ENCODE results near the gene AMBP. TPM values are rescaled to one million over a fixed set of nuclear protein-coding genes. Genes with fewer than 3 reads are reported as not detected.

The AMBP gene
- total RNA-seq, 1 experiment from 2014 or later: not detected

DNA sequence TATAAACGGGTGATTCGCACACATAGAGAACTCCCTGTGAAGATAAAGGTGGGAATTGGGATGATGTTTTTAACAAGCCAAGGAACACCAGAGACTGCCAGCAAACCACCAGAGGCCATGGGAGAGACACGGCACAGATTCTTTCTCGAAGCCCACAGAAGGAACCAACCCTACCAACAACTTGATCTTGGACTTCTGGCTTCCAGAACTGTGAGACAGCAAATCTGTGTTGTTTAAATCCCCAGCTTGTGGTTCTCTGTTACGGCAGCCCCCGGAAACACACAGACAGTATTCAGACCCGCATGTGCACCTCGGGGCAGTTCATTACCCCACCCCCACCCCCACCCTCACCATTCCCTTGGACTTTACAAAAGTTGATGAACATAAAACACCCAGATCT lies 12.8 kb downstream of the AMBP start:
- intact Hi-C loops (cut with micrococcal nuclease; ENCODE audit: unreplicated experiment): no loop called here
- no peaks in the 10 kb centered on the region for H3K36me3 ChIP-seq (ENCODE audit: insufficient read depth, low read length, poor library complexity, severe bottlenecking)
- no peak for TF ChIP-seq EZH2 (IDR thresholded peaks at IDR 0.05; ENCODE audit: borderline replicate concordance, low read depth, low read length, poor library complexity, severe bottlenecking)
- TF ChIP-seq, protein P1, sequence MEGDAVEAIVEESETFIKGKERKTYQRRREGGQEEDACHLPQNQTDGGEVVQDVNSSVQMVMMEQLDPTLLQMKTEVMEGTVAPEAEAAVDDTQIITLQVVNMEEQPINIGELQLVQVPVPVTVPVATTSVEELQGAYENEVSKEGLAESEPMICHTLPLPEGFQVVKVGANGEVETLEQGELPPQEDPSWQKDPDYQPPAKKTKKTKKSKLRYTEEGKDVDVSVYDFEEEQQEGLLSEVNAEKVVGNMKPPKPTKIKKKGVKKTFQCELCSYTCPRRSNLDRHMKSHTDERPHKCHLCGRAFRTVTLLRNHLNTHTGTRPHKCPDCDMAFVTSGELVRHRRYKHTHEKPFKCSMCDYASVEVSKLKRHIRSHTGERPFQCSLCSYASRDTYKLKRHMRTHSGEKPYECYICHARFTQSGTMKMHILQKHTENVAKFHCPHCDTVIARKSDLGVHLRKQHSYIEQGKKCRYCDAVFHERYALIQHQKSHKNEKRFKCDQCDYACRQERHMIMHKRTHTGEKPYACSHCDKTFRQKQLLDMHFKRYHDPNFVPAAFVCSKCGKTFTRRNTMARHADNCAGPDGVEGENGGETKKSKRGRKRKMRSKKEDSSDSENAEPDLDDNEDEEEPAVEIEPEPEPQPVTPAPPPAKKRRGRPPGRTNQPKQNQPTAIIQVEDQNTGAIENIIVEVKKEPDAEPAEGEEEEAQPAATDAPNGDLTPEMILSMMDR (conservative IDR thresholded peaks at IDR 0.05; ENCODE audit: low read depth, low read length): no peak
- H3K27ac ChIP-seq (ENCODE audit: low read depth, low read length, poor library complexity, severe bottlenecking): no peak overlapping the region
- DNase-seq (ENCODE audit: low spot score): no peak
- no peaks in the 10 kb centered on the region for H3K4me1 ChIP-seq (ENCODE audit: insufficient read depth, low read length, poor library complexity, severe bottlenecking)
- ChIA-PET POLR2A (ENCODE audit: low non-redundant PET) (no interaction called here), CTCF (no interaction called here)
- no peaks in the 10 kb centered on the region for H3K27me3 ChIP-seq (replicated peaks; ENCODE audit: insufficient read depth, low read depth, low read length, poor library complexity)
- H3K9me3 ChIP-seq (ENCODE audit: low read depth, low read length, poor library complexity, severe bottlenecking): no peaks in the 10 kb centered on the region
- no TSS peak for BruUV-seq (replicated peaks)
- H3K4me3 ChIP-seq (ENCODE audit: low read depth, low read length, poor library complexity, severe bottlenecking): no peak overlapping the region

DNA sequence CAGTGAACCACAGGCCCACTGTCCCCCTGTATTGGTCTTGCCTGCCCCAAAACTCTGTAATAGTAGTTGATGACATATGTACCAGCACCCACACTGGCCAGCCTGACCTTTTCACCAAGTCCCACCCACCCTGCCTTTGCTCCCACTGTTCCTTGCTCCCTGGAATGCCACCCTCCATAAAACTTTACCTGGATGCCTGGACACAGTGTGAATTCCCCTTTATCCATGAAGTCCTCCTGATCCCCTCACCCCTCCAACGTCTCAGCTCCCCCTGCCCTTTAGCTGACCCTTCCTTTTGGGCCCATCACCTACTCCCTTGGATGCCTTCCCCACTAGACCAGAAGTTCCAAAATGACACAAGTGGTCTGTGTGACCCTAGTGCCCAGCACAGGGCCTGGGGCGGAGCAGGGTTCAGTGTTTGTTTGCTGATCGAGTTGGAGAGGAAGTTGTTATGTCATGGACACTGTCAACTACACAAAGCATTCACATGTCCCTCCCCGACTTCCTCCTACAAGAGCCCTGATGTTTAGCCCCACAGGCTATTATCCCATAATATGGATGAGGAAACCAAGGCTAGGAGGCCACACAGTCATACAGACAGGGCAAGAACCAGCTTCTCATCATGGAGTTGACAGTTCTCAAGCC lies 16.1 kb downstream of the AMBP start:
- H3K4me1 ChIP-seq (ENCODE audit: insufficient read depth, low read length, poor library complexity, severe bottlenecking): no peaks in the 10 kb centered on the region
- H3K4me3 ChIP-seq (ENCODE audit: low read depth, low read length, poor library complexity, severe bottlenecking): no peak overlapping the region
- H3K36me3 ChIP-seq (ENCODE audit: insufficient read depth, low read length, poor library complexity, severe bottlenecking): no peaks in the 10 kb centered on the region
- intact Hi-C loops (cut with micrococcal nuclease; ENCODE audit: unreplicated experiment): no loop called here
- no peak for DNase-seq (ENCODE audit: low spot score)
- no peaks in the 10 kb centered on the region for H3K27me3 ChIP-seq (replicated peaks; ENCODE audit: insufficient read depth, low read depth, low read length, poor library complexity)
- BruUV-seq (replicated peaks): no TSS peak
- POLR2A ChIA-PET (ENCODE audit: low non-redundant PET): no interaction called here
- no peaks in the 10 kb centered on the region for H3K9me3 ChIP-seq (ENCODE audit: low read depth, low read length, poor library complexity, severe bottlenecking)
- H3K27ac ChIP-seq (ENCODE audit: low read depth, low read length, poor library complexity, severe bottlenecking): no peak overlapping the region
- TF ChIP-seq, protein P1 (conservative IDR thresholded peaks at IDR 0.05; ENCODE audit: low read depth, low read length): no peak
- TF ChIP-seq EZH2 (IDR thresholded peaks at IDR 0.05; ENCODE audit: borderline replicate concordance, low read depth, low read length, poor library complexity, severe bottlenecking): no peak
- CTCF ChIA-PET: no interaction called here

DNA sequence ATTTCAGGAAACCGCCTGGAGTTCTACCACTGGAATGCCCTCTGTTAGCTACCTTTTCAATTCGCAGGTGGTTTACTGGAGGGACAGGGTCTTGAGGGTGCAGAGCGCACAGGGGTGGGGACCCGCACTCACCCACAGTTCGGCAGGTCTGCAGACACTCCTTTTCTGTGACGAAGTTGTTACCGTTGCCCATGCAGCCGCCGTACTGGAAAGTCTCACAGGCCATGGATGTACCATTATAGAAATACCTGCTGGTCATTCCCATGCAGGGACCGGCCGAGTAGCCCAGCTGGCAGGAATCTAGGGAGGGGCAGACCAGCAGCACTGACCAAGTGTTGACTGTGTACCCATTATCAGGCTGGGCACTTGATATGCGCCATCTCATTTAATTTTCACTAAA lies 16.8 kb downstream of the AMBP start:
- no TSS peak for BruUV-seq (replicated peaks)
- DNase-seq (ENCODE audit: low spot score): no peak
- intact Hi-C loops (cut with micrococcal nuclease; ENCODE audit: unreplicated experiment): no loop called here
- no peaks in the 10 kb centered on the region for H3K9me3 ChIP-seq (ENCODE audit: low read depth, low read length, poor library complexity, severe bottlenecking)
- ChIA-PET CTCF (no interaction called here), POLR2A (ENCODE audit: low non-redundant PET) (no interaction called here)
- no peaks in the 10 kb centered on the region for H3K4me1 ChIP-seq (ENCODE audit: insufficient read depth, low read length, poor library complexity, severe bottlenecking)
- no peak overlapping the region for H3K27ac ChIP-seq (ENCODE audit: low read depth, low read length, poor library complexity, severe bottlenecking)
- TF ChIP-seq, protein P1 (conservative IDR thresholded peaks at IDR 0.05; ENCODE audit: low read depth, low read length): no peak
- no peak for TF ChIP-seq EZH2 (IDR thresholded peaks at IDR 0.05; ENCODE audit: borderline replicate concordance, low read depth, low read length, poor library complexity, severe bottlenecking)
- no peaks in the 10 kb centered on the region for H3K27me3 ChIP-seq (replicated peaks; ENCODE audit: insufficient read depth, low read depth, low read length, poor library complexity)
- H3K4me3 ChIP-seq (ENCODE audit: low read depth, low read length, poor library complexity, severe bottlenecking): no peak overlapping the region
- H3K36me3 ChIP-seq (ENCODE audit: insufficient read depth, low read length, poor library complexity, severe bottlenecking): no peaks in the 10 kb centered on the region

Data from A673 (cell line).